GM23248 (cell line): ENCODE results near the gene MSMO1.

Experiments used
- EZH2 ChIP-seq: fragments of 200-600 bp; sonication (generic); IDR thresholded peaks from 2 replicates; pipeline ENCODE4 v1.6.1; 2018; ENCODE audit warnings: antibody characterized with exemption, mild to moderate bottlenecking; ENCODE audit not compliant: insufficient read depth, poor library complexity, severe bottlenecking
- EZH2phosphoT487 ChIP-seq: fragments of 200-600 bp; sonication (generic); IDR thresholded peaks from 2 replicates; pipeline ENCODE4 v1.6.1; 2018; ENCODE audit warnings: antibody characterized with exemption, moderate library complexity, mild to moderate bottlenecking, low read depth; ENCODE audit not compliant: insufficient read depth

GRCh38 chr4:165325732-165326512, 1.5 kb upstream of the MSMO1 start:
- no peak for TF ChIP-seq EZH2
- no peak for TF ChIP-seq EZH2phosphoT487
